Activated CD4-positive, alpha-beta T cell treated with anti-CD3 and anti-CD28 coated beads, Interleukin-2, amount 10 ng/mL, durations not matched to agents 24 days and 14 days (primary cell): ENCODE results near the gene SERF2. TPM values are rescaled to one million over a fixed set of nuclear protein-coding genes. Genes with fewer than 3 reads are reported as not detected.
"Not testable (repeated sequence)": the region's sequence is repeated elsewhere in the genome, so short reads cannot be mapped to it uniquely, and the experiment has no call there.

ENCODE experiments used
- DNase-seq: peaks from one replicate; pipeline ENCODE4 v3.0.0; 2022
- H3K27ac Mint-ChIP-seq: one replicate; pipeline ENCODE4 v1.8.0; 2022; ENCODE audit warnings: mild to moderate bottlenecking, mixed read lengths
- H3K27me3 Mint-ChIP-seq: one replicate; pipeline ENCODE4 v1.8.0; 2022; ENCODE audit warnings: mixed read lengths
- H3K36me3 Mint-ChIP-seq: one replicate; pipeline ENCODE4 v1.8.0; 2022; ENCODE audit warnings: low read depth, mild to moderate bottlenecking, mixed read lengths
- H3K4me1 Mint-ChIP-seq: one replicate; pipeline ENCODE4 v1.8.0; 2021; ENCODE audit warnings: mixed read lengths
- H3K4me3 Mint-ChIP-seq: one replicate; pipeline ENCODE4 v1.8.0; 2022; ENCODE audit warnings: mild to moderate bottlenecking, moderate library complexity, mixed read lengths
- H3K9me3 Mint-ChIP-seq: one replicate; pipeline ENCODE4 v1.8.0; 2021; ENCODE audit warnings: mixed read lengths
- intact Hi-C: fragments of 100-400 bp; cut with micrococcal nuclease; formaldehyde crosslinking; loops from one replicate; pipeline ENCODE4 v1.15.1; 2023
- total RNA-seq: library from RNA; stranded (reverse); gene quantifications from 2 replicates; pipeline ENCODE4 v1.2.3, GENCODE V29; 2022

SERF2 gene
- 524 TPM in 2 replicates for total RNA-seq

DNA sequence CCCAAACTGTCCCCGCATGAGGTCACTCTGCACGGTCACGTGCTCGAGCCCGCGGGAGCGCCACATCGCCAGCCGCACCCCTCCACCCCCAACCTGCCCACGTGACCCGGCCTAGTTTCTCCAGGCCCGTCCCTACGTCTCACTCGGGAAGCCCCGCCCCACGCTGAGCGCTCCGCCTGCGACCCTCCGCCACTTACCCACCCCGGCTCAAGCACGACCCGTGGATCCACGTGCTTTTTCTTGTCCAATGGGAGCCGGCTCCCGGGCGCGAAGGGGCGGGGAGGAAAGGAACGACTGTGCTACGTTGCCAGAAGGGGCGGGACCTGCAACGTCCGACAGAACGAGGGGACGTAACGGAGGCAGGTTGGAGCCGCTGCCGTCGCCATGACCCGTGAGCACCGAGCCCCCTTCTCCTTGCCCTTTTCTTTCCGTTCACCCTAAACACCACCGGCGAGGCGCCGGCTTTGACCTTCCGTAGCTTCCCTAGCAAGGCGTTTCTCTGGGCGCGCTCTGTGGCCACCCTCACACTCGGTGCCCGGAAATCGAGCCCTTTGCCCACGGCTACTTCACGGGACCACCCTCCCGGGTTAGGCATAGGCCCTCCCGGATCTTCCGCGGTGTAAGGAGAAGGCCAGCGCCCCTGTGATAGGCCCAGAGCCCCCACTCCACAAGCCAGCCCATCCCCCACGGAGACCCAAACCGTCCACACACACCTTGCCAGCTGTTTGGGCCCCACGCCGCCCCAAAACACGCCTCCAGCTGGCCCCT, at the start of gene SERF2:
TSS of gene SERF2 (plus strand) at position 328 of the 768 bp plus-strand sequence. CDS start at position 385, 57 bp downstream.
- Mint-ChIP-seq H3K27ac (peak within 1 kb of the TSS; percentile 97), H3K27me3 (no peaks in the 10 kb centered on the region), H3K4me3 (peak within 1 kb of the TSS; percentile 98), H3K36me3 (peaks cover 47% of the 10 kb centered on the region), H3K9me3 (no peaks in the 10 kb centered on the region), H3K4me1 (peaks cover 28% of the 10 kb centered on the region)
- peak; percentile 100 for DNase-seq
- intact Hi-C loops, result loop anchor here (1.0 to 2.0 kb wide), 4 partner anchors 8 to 43 kb away; partner anchors contain the start of genes HYPK, SERINC4 and WDR76

DNA sequence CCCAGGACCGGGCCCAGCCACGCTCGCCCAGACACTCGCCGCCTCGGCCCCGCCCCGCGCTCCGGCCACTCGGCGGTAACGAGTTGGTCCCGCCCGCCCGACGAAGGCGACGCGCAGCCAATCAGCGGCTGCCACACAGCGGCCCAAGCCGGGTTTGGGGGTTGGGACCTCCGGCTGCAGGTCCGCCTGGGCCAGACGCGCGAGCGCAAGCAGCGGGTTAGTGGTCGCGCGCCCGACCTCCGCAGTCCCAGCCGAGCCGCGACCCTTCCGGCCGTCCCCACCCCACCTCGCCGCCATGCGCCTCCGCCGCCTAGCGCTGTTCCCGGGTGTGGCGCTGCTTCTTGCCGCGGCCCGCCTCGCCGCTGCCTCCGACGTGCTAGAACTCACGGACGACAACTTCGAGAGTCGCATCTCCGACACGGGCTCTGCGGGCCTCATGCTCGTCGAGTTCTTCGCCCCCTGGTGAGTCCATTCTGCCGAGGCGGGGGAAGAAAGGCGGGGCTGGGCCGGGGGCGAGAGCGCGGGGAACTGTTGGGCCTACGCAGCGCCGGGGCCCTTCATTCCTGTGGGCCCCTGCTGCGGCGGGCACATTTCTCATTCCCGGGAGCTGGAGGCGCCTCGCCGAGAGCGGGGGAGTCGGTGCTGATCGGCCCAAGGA, 45.7 kb upstream of the SERF2 start, which contains the start of gene PDIA3:
TSS of gene PDIA3 (plus strand) at position 194 of the 658 bp plus-strand sequence. CDS start at position 296, 102 bp downstream.
- intact Hi-C loops, result loop anchor here (5.0 kb wide), 2 partner anchors 234 to 1809 kb away; no protein-coding TSS in a partner anchor
- peak within 1 kb of the TSS; percentile 96 for H3K4me3 Mint-ChIP-seq
- DNase-seq, result peak; percentile 98
- H3K9me3 Mint-ChIP-seq, H3K27me3 Mint-ChIP-seq: not testable (repeated sequence)
- H3K36me3 Mint-ChIP-seq, result peaks cover 25% of the 10 kb centered on the region
- peak within 1 kb of the TSS; percentile 98 for H3K27ac Mint-ChIP-seq
- H3K4me1 Mint-ChIP-seq, result peaks cover 20% of the 10 kb centered on the region

DNA sequence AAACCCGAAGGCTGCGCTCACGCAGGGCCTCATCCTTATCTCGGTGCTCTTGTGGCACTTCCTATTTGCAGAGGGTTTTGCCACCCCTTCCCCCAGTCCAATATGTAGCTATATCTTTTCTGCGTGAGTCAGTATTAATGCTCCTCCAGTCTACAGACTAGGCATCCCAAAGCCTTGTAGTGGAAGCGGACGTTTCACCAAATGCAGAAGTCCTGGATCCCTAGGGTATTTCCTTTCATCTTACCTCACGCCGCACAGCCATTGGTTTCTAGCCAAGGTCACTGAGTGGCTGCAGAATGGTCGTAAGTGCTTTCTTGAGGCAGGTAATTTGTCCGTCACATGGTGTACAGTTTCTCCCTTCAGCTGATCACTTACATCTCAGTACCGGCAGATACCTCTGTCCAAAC, 45.2 kb upstream of the SERF2 start:
- intact Hi-C loops, result loop anchor here (5.0 kb wide), 2 partner anchors 235 to 1810 kb away; no protein-coding TSS in a partner anchor
- H3K36me3 Mint-ChIP-seq, result peaks cover 29% of the 10 kb centered on the region
- not testable (repeated sequence) for DNase-seq, H3K9me3 Mint-ChIP-seq, H3K27me3 Mint-ChIP-seq
- peak overlapping the region; percentile 96 for H3K4me3 Mint-ChIP-seq
- peak overlapping the region; percentile 98 for H3K27ac Mint-ChIP-seq
- peaks cover 25% of the 10 kb centered on the region for H3K4me1 Mint-ChIP-seq

DNA sequence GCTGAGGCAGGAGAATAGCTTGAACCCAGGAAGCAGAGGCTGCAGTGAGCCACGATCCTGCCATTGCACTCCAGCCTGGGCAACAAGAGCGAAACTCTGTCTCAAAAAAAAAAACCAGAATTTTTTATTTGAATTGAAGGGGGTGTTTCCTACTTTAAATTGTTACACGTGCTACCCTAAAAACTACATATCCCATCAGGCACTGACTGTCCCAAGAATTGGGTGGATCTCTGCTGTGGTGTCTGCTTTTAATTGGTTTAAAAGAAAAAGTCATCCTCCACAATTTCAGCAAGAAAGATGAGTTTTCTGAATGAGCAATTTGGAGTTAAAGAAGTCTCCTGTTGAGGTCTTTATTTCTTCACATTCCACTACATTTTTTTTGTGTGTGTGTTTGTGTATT, 43.7 kb upstream of the SERF2 start:
- DNase-seq, result peak; percentile 70
- no peaks in the 10 kb centered on the region for H3K27me3 Mint-ChIP-seq
- intact Hi-C loops, result loop anchor here (2.0 to 5.0 kb wide), 6 partner anchors 20 to 1811 kb away; partner anchors contain the start of genes ELL3, SERF2 and WDR76
- peak overlapping the region; percentile 60 for H3K27ac Mint-ChIP-seq
- no peaks in the 10 kb centered on the region for H3K9me3 Mint-ChIP-seq
- peak overlapping the region; percentile 96 for H3K4me3 Mint-ChIP-seq
- peaks cover 41% of the 10 kb centered on the region for H3K36me3 Mint-ChIP-seq
- H3K4me1 Mint-ChIP-seq, result peaks cover 34% of the 10 kb centered on the region

DNA sequence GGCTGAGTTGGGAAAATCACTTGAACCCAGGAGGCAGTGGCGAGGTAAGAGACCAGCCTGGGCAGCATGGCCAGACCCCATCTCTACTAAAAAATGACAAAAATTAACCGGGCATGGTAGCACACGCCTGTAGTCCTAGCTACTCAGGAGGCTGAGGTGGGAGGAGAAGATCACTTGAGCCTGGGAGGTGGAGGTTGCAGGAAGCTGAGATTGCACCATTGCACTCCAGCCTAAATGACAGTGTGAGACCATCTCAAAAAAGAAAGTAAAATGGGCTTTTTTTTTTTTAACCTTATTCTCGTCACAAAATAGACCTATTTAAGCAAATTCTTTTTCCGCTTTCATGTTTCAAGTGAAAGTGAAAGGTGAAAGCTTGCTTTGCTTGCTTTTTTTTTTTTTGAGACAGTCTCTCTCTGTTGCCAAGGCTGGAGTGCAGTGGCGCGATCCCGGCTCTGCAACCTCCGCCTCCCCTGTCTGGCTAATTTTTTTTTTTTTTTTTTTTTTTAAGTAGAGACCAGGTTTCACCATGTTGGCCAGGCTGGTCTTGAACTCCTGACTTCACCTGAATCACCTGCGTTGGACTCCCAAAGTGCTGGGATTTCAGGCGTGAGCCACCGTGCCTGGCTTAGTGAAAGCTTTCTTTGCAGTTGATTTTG, 42.3 kb upstream of the SERF2 start:
- H3K27ac Mint-ChIP-seq, result peak overlapping the region; percentile 56
- DNase-seq, result peak; percentile 86
- peaks cover 33% of the 10 kb centered on the region for H3K4me1 Mint-ChIP-seq
- no peaks in the 10 kb centered on the region for H3K9me3 Mint-ChIP-seq
- H3K27me3 Mint-ChIP-seq, result no peaks in the 10 kb centered on the region
- H3K36me3 Mint-ChIP-seq, result peaks cover 49% of the 10 kb centered on the region
- peak overlapping the region; percentile 96 for H3K4me3 Mint-ChIP-seq
- intact Hi-C loops, result loop anchor here (2.0 to 5.0 kb wide), 6 partner anchors 19 to 1813 kb away; partner anchors contain the start of genes ELL3, SERF2 and WDR76

DNA sequence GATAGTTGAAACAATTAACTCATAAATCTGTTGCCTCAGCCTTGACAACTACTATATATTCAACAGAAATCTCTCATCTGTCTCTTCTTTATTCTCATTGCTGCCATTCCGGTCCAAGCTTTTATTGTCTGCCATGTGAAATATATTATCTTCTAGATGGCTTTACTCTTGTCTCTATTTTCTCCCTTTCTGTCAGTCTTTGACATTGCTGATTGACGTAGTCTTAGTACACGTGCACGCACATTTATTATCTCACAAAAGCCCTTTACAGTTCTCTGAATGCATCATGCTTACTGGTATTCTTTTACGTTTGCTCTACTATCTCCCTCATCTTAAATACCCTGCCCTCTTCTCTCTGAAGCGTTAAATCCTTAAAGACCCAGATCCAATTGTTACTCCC, 40.2 kb upstream of the SERF2 start:
- intact Hi-C loops, result no loop called here
- Mint-ChIP-seq H3K27me3 (no peaks in the 10 kb centered on the region), H3K36me3 (peaks cover 61% of the 10 kb centered on the region), H3K4me3 (peak overlapping the region; percentile 22), H3K27ac (peak overlapping the region; percentile 4), H3K4me1 (peaks cover 30% of the 10 kb centered on the region), H3K9me3 (no peaks in the 10 kb centered on the region)
- DNase-seq, result no peak

DNA sequence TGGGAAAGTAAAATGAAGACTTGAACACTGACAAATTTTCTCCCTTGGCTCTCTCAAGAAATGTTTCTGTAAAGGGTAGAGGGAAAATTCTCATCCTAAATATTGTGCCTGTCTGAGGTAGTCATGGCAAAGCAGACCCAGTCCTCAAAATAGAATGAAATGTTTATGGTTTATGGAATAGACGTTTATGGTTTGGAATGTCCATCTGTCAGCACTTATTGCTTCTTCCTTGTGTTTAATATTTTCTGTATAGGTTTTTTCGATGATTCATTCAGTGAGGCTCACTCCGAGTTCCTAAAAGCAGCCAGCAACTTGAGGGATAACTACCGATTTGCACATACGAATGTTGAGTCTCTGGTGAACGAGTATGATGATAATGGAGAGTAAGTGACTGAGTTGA, 29.3 kb upstream of the SERF2 start:
- peaks cover 4% of the 10 kb centered on the region for H3K4me1 Mint-ChIP-seq
- H3K36me3 Mint-ChIP-seq, result peaks cover 57% of the 10 kb centered on the region
- no peak for DNase-seq
- intact Hi-C loops, result no loop called here
- H3K27ac Mint-ChIP-seq, result no peak overlapping the region
- H3K27me3 Mint-ChIP-seq, result no peaks in the 10 kb centered on the region
- no peaks in the 10 kb centered on the region for H3K9me3 Mint-ChIP-seq
- H3K4me3 Mint-ChIP-seq, result no peak overlapping the region

DNA sequence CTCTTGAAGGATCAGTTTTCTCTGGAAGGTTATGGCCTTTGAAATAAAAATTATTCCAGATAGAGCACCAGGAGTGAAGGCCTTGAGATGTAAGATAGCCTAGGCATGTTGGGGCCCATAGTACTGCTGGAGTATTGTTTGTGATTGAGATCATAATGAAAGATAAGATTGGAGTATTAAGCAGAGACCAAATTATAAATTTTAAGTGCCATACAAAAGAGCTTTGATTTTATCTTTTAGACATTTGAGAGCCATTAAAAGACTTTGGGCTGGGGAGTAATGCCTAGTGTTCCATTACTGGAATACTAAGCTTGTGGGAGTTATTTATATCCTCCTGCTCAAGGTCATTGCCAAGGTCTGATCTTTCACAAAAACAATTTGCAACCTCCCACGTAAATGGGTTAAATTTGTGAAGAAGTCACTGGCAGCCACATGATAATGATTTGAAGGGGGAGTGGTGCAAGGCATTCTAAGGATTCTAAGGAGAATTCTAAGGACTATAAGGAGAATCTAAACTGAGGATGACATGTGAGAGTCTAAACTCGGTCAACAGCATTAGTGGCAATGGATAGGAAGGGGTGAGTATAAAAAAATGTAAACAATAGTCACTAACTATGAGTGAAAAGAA, 28.2 kb upstream of the SERF2 start:
- DNase-seq, result no peak
- Mint-ChIP-seq H3K27me3 (no peaks in the 10 kb centered on the region), H3K4me1 (peaks cover 4% of the 10 kb centered on the region), H3K36me3 (peaks cover 61% of the 10 kb centered on the region), H3K27ac (no peak overlapping the region), H3K9me3 (no peaks in the 10 kb centered on the region), H3K4me3 (no peak overlapping the region)
- intact Hi-C loops, result no loop called here

DNA sequence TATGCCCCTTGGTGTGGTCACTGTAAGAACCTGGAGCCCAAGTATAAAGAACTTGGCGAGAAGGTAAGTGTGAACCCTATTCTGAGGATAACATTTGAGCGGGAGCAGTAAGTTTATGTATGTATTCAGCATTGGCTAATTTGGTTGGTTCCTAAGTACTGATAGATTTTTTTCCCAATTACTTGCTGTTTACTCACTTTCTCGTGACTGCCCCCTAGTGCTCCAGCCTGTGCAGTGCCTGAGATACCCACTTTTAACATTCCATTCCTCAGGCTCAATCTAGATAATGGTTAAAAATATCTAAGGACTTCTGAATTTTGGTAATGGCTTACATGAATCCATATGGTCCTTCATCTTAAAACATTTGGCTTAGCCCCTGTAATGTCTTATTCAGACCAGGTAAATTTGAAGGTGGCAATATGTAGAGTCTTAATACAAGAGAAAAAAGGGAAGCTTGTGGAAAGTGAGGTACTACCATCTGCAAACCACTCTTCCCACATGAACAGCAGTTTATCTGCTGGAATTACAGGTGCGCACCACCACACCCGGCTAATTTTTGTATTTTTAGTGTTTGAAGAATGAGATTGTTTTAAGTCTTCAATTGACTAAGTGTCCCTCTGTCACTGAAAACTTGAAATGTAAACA, 22.4 kb upstream of the SERF2 start:
- H3K36me3 Mint-ChIP-seq, result peaks cover 64% of the 10 kb centered on the region
- no peaks in the 10 kb centered on the region for H3K9me3 Mint-ChIP-seq
- no peak overlapping the region for H3K27ac Mint-ChIP-seq
- H3K27me3 Mint-ChIP-seq, result no peaks in the 10 kb centered on the region
- peak; percentile 87 for DNase-seq
- no peak overlapping the region for H3K4me3 Mint-ChIP-seq
- intact Hi-C loops, result loop anchor here (2.0 kb wide), 1 partner anchor 21 kb away; no protein-coding TSS in a partner anchor
- peaks cover 2% of the 10 kb centered on the region for H3K4me1 Mint-ChIP-seq

DNA sequence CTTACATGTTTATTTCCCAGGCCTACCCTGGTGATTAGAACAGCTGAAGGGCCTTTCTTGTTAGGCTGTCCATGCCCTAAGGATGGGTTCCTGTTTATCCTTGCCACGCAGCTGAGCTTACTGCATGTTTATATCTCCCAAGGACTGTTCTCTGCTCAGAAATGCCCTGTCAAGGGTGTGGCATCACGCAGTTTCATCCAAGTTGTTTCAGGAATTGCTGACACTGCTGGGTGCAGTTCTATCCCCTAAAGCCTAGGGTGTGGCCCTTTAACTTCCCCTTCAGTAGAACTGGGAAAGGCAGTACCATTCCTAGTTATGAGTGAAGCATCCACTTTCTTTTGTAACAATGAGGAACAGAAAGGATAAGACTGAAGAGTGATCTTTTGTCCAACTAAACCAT, 20.3 kb upstream of the SERF2 start:
- intact Hi-C loops, result no loop called here
- Mint-ChIP-seq H3K27ac (no peak overlapping the region), H3K4me3 (no peak overlapping the region), H3K27me3 (no peaks in the 10 kb centered on the region), H3K36me3 (peaks cover 59% of the 10 kb centered on the region), H3K9me3 (no peaks in the 10 kb centered on the region), H3K4me1 (peaks cover 10% of the 10 kb centered on the region)
- no peak for DNase-seq

DNA sequence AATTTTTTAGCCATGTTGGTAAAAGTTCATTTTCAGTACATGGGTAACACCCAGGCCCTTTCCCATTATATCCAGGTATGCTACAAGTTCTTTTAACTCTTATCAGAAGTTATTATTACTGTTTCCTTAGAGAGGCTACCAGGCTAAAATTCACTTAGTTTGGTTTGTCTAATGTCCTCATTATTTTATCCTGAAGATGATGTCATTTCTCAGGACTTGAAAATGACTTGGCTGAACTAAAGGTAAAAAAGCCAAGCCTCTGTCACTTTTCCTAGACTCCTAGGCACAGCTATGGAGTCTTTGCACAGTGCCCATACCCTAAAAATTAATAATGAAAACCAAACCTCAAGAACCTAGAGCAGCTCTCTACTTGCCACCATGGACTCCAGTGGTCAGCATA, 19.5 kb upstream of the SERF2 start:
- Mint-ChIP-seq H3K36me3 (peaks cover 59% of the 10 kb centered on the region), H3K27me3 (no peaks in the 10 kb centered on the region), H3K9me3 (no peaks in the 10 kb centered on the region), H3K4me1 (peaks cover 17% of the 10 kb centered on the region), H3K27ac (no peak overlapping the region), H3K4me3 (no peak overlapping the region)
- intact Hi-C loops, result no loop called here
- no peak for DNase-seq

DNA sequence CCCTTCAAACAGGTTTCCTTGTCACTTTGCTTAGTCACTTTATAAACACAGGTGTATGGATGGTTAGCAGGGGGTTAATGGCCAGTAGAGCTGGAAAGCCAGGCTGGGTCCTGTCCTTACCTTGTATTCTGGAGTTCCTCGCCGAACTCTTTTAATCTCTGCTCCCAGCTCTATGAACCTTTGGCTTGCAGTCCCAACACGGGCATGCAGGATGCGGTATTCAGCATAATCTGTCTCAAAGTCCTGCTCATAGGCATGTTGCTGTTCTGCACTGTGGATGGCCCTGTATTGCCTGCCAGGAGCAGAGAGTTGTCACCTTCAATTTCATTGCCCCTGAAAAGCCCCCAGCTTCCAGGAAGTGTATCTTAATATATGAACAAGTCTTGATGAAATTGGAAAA, 18.1 kb upstream of the SERF2 start:
- H3K4me1 Mint-ChIP-seq, result peaks cover 20% of the 10 kb centered on the region
- H3K4me3 Mint-ChIP-seq, result no peak overlapping the region
- peaks cover 2% of the 10 kb centered on the region for H3K27me3 Mint-ChIP-seq
- DNase-seq, result no peak
- no peak overlapping the region for H3K27ac Mint-ChIP-seq
- intact Hi-C loops, result no loop called here
- H3K9me3 Mint-ChIP-seq, result no peaks in the 10 kb centered on the region
- H3K36me3 Mint-ChIP-seq, result peaks cover 47% of the 10 kb centered on the region

DNA sequence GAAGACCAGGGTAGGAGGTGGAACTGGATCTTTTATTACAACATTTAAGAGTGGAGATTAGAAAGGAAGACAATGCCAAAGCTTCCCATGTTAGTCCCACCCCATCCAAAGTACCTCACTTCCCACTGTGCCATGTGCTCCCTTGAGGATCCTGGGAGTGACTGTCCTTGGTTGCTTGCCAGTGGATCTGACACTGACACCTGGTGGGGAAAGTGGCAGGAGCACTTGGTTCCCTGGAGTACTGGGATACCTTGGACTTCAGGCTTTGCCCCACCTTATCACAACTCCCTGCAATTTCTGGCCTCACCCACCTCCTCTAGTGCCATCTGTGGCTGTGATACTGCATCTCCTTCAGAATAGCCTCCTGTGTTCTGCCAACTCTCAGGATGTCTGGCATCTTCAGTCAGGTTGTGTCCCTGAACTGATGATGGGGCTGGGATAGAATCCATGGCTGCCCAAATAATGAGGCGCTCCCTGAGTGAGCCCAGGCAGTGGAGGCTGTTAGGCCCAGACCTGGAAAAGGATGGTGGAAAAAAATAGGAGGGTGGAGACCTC, 16.6 kb upstream of the SERF2 start:
- Mint-ChIP-seq H3K4me3 (peak overlapping the region; percentile 90), H3K4me1 (peaks cover 21% of the 10 kb centered on the region), H3K9me3 (no peaks in the 10 kb centered on the region), H3K27ac (no peak overlapping the region), H3K36me3 (peaks cover 33% of the 10 kb centered on the region), H3K27me3 (peaks cover 6% of the 10 kb centered on the region)
- DNase-seq, result no peak
- intact Hi-C loops, result no loop called here
